ENCODE data around the gene TNRC6A.
"Not testable (repeated sequence)": the region's sequence is repeated elsewhere in the genome, so short reads cannot be mapped to it uniquely, and the experiment has no call there.

The TNRC6A gene

DNA sequence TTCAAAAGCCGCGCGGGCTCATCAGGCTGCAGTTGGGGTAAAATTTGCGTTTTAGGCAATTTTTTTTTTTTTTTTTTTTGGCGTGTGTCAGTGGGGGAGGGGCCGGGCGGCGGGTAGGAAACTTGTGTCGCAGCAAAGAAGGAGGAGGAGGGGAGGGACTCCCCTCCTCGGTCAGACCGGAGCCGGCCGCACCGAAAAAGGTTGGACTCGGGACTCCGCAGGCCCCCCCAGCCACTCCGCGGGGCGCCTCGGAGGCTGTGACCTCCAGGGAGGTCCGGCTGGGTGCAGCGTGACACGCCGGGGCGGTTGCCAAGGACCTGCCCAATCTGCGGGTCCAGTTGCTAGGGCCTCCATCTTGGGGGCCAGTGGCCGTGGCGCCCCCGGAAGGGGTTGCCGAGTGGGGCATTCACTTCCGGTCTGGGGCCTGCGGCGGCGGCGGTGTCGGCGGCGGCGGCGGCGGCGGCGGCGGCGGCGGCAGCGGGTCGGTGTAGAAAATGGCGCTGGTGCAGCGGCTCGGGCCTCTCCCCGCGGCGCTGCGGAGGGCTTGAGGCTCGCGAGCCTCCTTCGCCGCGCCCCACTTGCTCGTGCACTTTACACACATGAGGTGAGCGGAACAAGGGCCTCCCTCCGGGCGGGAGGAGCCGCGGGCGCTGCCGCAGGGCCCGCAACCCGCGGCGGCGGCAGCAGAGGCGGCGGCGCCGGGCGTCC, at the start of gene TNRC6A:
Gene TNRC6A (plus strand): TSS at position 409 of the 708 bp plus-strand sequence. CDS start 191 bp downstream, at position 600.
- peak; percentile 64 to 95 (median 88) for DNase-seq
- intact Hi-C loops (cut with DNase I) = no loop called here

GRCh38 chr16:24681793-24682192, 47.7 kb upstream of the TNRC6A start:
- no peak for DNase-seq
- intact Hi-C loops (cut with DNase I) = no loop called here

DNA sequence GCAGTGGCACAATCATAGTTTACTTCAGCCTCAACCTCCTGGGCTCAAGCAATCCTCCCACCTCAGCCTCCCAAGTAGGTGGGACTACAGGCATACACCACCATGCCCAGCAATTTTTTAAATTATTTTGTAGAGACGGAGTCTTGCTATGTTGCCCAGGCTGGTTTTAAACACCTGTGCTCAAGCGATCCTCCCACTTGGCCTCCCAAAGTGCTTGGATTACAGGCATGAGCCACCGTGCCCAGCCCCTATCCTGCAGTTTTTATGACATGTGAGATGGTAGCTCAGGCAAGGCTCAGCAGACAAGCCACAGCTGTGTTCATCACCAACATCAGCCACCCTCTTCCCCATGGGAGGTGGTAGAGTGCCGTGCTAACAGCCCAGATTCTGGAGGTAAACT, 46.2 kb upstream of the TNRC6A start:
- intact Hi-C loops (cut with DNase I) = no loop called here
- DNase-seq = no peak

DNA sequence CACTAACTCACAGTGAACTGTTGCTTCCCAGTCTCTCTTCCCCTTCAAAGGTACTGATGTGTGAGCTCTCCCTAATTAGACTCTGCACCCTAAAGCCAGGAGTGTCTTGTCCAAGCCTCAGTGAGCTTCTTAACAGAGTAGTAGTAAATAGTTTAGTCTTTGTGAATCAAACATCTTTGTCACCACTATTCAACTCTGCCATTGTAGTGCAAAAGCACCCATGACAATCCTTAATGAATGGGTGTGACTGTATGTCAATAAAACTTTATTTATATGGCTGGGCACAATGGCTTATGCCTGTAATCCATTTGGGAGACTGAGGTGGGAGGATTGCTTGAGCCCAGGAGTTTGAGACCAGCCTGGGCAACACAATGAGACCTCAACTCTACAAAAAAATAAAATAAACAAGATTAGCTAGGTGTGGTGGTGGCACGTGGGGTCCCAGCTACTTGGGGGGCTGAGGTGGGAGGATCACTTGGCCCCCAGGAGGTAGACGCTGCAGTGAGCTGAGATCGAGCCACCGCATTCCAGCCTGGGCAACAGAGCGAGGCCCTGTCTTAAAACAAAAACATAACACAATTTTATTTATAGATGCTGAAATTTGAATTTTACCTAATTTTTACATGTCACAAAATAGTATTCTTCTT, 45.5 kb upstream of the TNRC6A start:
- DNase-seq = no peak
- intact Hi-C loops (cut with DNase I) = no loop called here

- DNase-seq = peak in 41 of 42 donors; percentile 8 to 76 (median 48)
- intact Hi-C loops (cut with DNase I) = no loop called here
These were observed 43.7 kb upstream of the TNRC6A start for GRCh38 chr16:24685539-24686432.

DNA sequence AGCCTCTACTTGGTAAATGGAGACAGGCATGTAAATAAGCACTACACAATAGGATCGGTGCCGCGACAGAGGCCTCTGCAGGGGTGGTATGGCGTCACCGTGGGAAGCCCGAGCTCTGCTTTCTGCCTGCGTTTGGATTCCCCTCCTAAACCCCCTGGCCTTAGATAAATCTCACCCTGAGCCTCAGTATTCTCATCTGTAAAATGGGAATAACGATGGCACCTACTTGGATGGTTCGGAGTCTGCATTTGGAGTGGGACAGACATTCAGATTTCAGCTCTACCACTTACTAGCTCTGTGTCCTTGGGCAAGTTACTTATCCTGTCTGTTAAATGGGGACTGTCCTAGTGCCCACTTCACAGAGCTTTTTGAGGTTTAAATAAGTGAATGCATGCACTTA, 42.8 kb upstream of the TNRC6A start:
- DNase-seq = no peak
- intact Hi-C loops (cut with DNase I) = no loop called here

GRCh38 chr16:24688359-24688758, 41.1 kb upstream of the TNRC6A start:
- intact Hi-C loops (cut with DNase I) = no loop called here
- DNase-seq = no peak

GRCh38 chr16:24689128-24689527, 40.3 kb upstream of the TNRC6A start:
- intact Hi-C loops (cut with DNase I) = no loop called here
- DNase-seq = peak in 13 of 42 donors; percentile 7 to 63 (median 31)

DNA sequence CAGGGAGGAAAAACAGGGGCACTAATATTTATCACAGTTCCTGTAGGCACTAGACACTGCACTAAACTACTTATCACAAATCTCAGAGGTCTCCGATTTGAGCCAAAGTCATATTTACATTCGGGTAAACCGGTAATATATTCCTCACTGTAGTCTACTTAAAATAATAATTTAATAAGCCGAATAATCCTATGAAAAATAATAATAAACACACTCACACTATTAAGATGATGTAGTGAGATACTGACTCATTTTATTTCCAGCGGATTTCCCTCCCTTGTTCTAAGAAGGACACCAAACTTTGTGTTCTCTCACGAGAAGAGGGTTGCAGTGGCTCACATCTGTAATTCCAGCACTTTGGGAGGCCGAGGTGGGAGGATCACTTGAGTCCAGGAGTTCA, 36.6 kb upstream of the TNRC6A start:
- no peak for DNase-seq
- intact Hi-C loops (cut with DNase I) = no loop called here

DNA sequence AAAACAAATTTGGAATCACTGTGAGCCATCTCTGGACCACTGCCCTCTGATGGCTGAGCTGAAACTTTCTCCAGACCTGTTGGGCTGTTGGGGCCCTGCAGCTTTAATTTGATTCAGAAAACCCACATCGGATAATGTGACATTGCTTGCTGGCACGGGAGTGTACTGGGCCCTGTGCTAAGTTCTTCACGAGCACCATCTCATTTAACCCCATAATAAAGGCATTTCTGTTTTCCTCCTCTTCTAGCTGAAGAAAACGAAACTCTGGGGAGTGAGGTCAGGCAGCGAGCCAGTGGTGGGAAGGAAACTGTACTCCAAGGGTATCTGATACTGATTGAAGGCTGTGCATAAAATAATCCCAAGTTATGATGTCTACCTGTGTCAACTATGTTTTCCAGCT, 34.5 kb upstream of the TNRC6A start:
- DNase-seq = no peak
- intact Hi-C loops (cut with DNase I) = no loop called here

DNA sequence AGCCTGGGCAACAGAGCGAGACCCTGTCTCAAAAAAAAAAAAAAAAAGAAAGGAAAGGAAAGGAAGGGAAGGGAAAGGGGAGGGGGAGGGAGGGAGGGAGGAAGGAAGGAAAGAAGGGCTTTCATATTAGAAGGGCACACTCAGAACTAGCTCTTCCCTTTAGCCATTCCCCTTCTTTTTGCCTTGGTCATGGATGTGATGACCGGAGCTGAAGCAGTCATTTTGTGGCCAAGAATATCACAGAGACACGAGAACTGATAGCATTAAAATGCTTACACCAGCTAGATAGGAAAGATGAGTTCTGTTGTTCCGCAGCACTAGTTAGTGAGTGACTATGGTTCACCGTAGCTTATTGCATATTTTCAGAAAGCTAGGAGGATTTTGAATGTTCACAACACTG, 32.8 kb upstream of the TNRC6A start:
- no peak for DNase-seq
- intact Hi-C loops (cut with DNase I) = no loop called here

DNA sequence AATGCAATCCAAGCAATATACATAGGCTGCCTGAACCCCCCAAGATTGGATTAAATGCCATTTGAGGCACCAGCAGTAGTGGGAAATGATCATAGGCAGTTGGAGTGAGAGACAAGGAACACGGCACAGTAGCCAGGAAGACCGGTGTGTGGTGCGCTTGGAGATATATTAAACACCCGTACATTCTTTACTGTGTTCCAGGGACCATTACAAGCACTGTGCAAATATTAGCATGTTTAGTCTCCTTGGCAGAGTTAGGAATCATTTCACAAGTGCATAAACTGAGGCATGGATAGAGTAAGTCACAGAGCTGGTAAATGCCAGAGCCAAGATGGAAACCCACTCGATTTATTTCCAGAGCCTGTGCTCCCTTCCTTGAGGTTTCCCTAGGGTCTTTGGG, 31.1 kb upstream of the TNRC6A start:
- intact Hi-C loops (cut with DNase I) = no loop called here
- DNase-seq = no peak

DNA sequence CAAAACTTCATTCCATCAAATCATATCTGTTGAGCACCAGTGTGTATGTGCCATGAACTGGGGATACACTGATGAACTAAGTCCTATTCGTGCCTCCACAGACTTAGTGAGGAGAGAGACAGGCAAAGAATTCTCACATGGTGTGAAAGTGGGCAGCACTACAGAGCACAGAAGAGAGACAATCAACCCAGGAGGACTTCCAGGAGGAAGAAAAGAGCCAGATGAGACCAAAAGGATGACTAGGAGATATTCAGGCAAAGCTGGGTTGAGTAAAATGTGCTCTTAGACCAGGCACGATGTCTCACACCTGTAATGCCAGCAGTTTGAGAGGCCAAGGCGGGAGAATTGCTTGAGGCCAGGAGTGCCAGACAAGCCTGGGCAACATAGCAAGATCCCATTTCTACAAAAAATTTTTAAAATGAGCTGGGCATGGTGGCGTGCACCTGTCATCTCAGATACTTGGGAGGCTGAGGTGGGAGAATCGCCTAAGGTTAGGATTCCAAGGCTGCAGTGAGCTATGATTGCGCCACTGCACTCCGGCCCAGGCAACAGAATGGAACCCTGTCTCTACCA, 30.2 kb upstream of the TNRC6A start:
- DNase-seq = no peak
- intact Hi-C loops (cut with DNase I) = no loop called here

DNA sequence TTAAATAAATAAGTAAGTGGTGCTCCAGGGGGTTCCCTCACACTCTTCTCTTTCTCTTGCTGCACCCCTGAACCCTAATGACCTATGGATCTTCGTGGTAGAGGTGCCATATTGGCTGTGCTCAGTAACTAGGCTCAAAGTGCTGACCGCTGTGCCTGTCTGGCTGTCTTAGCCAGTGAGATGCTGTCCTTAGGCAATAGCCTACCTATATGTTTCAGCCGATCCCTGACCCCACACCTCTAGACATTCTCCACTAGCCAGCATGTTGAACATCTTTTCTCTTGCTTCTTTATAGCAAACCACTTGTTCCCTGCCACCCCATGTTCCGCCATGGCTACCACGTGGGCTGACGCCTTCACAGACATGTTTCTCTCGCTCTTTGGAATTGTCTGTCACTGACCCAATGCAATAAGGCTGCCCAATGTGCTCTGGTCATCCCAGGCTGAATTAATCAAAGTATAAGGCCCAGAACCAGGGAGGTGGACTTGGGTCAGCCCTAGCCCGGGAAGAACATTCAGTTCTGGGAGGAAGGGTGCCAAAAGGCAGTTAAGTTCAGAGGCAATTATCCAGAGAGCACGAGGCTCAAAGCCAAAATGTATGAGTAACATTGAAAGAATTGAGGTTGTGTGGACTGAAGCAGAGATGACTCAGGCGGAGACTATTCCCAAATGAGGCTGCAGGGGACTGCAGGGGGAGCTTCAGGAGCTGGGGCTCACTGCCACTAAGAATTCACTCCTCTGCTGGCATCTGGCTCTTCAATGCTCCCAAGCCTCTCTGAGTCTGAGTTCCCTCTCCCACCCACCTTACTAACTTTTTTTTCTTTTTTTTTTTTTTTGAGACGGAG, 28.7 kb upstream of the TNRC6A start:
- DNase-seq = peak in 29 of 42 donors; percentile 2 to 76 (median 40)
- intact Hi-C loops (cut with DNase I) = no loop called here

GRCh38 chr16:24701521-24701951, 27.9 kb upstream of the TNRC6A start:
- DNase-seq = no peak
- intact Hi-C loops (cut with DNase I) = no loop called here

GRCh38 chr16:24707760-24708159, 21.7 kb upstream of the TNRC6A start:
- intact Hi-C loops (cut with DNase I); DNase-seq: not testable (repeated sequence)

DNA sequence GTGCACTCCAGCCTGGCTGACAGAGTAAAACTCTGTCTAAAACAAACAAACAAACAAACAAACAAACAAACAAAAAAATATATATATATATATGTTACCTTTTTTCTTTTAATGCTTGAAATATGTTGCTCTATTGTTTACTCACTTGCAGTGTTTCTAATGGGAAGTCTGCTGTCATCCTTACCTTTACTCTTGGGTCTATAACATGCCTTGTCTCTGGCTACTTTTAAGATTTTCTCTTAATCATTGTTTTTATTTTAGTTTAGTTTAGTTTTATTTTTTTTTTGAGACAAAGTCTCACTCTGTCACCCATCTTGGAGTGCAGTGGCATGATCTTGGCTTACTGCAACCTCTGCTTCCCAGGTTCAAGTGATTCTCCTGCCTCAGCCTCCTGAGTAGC, 16.1 kb upstream of the TNRC6A start:
- DNase-seq = no peak
- intact Hi-C loops (cut with DNase I) = no loop called here

DNA sequence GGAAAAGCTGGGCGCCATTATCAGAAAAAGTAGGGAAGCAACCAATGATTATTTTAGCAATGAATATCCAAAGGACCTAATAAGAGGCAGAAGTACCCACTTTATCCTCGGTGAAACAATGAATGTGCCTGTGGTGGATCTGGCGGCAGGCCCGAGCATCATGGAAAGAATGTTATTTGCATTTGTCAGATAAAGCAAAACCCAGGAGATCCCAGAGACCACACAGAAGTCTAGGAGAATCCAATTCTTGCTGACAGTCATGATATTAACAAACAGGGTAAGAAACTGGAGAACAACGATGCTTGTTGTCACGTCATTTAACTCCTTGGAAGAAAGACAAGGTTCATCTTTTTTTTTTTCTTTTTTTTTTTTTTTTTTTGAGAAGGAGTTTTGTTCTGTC, 12.0 kb upstream of the TNRC6A start:
- DNase-seq = no peak
- intact Hi-C loops (cut with DNase I) = no loop called here
